Measurements from ENCODE around the gene WDFY1. TPM values are rescaled to one million over a fixed set of nuclear protein-coding genes. Genes with fewer than 3 reads are reported as not detected.
A peak's percentile ranks its signal among the peaks of the same experiment; 100 is the strongest.

The WDFY1 gene
- total and polyA plus RNA-seq, 5 donors from 2014 or later: 24.9 to 67.1 (median 26.2) TPM

DNA sequence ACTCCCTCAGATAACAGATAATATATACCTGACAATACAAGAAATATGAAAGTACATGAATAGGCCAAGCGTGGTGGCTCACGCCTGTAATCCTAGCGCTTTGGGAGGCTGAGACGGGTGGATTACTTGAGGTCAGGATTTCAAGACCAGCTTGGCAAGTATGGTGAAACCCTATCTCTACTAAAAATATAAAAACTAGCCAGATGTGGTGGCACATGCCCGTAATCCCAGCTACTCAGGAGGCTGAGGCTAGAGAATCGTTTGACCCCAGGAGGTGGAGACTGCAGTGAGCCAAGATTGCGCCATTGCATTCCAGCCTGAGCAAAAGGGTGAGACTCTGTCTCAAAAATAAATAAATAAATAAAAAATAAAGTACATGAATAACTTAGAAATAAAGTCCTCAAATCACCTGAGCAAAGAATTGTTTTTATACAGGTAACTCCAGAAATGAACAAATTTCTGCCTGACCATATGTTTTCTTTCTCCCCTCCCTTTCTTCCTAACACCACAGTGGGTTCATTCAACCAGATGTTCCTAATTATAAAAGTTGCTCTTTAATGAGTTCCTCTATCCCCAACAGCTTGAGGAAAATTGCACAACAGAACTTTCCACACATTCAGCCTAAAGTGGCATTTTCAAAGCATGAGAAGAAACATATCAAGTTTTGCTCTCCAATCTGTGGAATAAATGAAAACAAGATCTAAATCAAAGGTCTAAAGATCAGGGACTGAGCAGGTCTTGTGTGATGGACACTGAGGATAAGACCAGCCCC lies 74.1 kb downstream of the WDFY1 start:
- peaks cover 0 to 8% (median 7%) of the 10 kb centered on the region in 4 donors for H3K4me1 Mint-ChIP-seq
- H3K4me3 ChIP-seq (ENCODE audit: low read depth, low read length): no peak overlapping the region
- no peaks in the 10 kb centered on the region for H3K9me3 Mint-ChIP-seq

DNA sequence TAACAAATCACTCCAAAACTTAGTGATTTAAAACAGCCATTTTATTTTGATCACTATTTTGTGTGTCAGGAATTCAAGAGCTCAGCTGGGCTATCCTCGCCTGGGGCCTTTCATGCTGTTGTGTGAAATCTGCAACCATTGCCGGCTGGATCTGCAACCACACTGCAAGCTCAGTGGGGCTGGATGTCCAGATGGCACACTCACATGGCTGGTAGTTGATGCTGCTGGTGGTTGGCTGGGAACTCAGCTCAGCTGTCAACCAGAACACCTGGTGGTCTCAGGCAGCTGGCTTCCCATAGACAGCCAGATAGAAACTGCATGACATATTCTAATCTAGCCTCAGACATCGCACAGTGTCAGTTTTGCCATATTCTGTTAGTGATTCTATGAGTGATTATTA lies 77.1 kb downstream of the WDFY1 start:
- H3K27ac ChIP-seq (ENCODE audit: insufficient read depth, low read length, poor library complexity, severe bottlenecking): no peak overlapping the region
- H3K27ac Mint-ChIP-seq: no peak overlapping the region
- ATAC-seq (ENCODE audit: low read depth in 2 of 2) (no peak), DNase-seq (no peak)
- peaks cover 4% of the 10 kb centered on the region for H3K36me3 ChIP-seq (ENCODE audit: control insufficient read depth, insufficient read depth, low read length)
- peaks cover 5 to 21% (median 19%) of the 10 kb centered on the region in 4 donors for H3K4me1 Mint-ChIP-seq
- peaks cover 20% of the 10 kb centered on the region for H3K36me3 Mint-ChIP-seq
- no peaks in the 10 kb centered on the region for H3K27me3 Mint-ChIP-seq
- H3K9me3 Mint-ChIP-seq: no peaks in the 10 kb centered on the region
- H3K4me3 ChIP-seq (ENCODE audit: low read depth, low read length): no peak overlapping the region
- H3K9me3 ChIP-seq (ENCODE audit: control insufficient read depth in 2 of 2, low read length in 2 of 2): no peaks in the 10 kb centered on the region
- peaks cover 16% of the 10 kb centered on the region for H3K4me1 ChIP-seq (ENCODE audit: control insufficient read depth, insufficient read depth, low read length, poor library complexity, severe bottlenecking)
- no peaks in the 10 kb centered on the region for H3K27me3 ChIP-seq (ENCODE audit: control insufficient read depth, insufficient read depth, low read length)
- H3K4me3 Mint-ChIP-seq: no peak overlapping the region

More for the DNA sequence above, 74.1 kb downstream of the WDFY1 start:
- H3K27me3 ChIP-seq (ENCODE audit: control insufficient read depth, insufficient read depth, low read length): no peaks in the 10 kb centered on the region
- DNase-seq (no peak), ATAC-seq (ENCODE audit: low read depth in 2 of 2) (no peak)
- peaks cover 30% of the 10 kb centered on the region for H3K36me3 Mint-ChIP-seq
- no peaks in the 10 kb centered on the region for H3K27me3 Mint-ChIP-seq
- peaks cover 21% of the 10 kb centered on the region for H3K36me3 ChIP-seq (ENCODE audit: control insufficient read depth, insufficient read depth, low read length)
- H3K4me1 ChIP-seq (ENCODE audit: control insufficient read depth, insufficient read depth, low read length, poor library complexity, severe bottlenecking): peaks cover 2% of the 10 kb centered on the region
- H3K27ac Mint-ChIP-seq: peak overlapping the region in 2 of 3 donors; percentile 6 to 52
- H3K4me3 Mint-ChIP-seq: no peak overlapping the region
- no peaks in the 10 kb centered on the region for H3K9me3 ChIP-seq (ENCODE audit: control insufficient read depth in 2 of 2, low read length in 2 of 2)
- no peak overlapping the region for H3K27ac ChIP-seq (ENCODE audit: insufficient read depth, low read length, poor library complexity, severe bottlenecking)

DNA sequence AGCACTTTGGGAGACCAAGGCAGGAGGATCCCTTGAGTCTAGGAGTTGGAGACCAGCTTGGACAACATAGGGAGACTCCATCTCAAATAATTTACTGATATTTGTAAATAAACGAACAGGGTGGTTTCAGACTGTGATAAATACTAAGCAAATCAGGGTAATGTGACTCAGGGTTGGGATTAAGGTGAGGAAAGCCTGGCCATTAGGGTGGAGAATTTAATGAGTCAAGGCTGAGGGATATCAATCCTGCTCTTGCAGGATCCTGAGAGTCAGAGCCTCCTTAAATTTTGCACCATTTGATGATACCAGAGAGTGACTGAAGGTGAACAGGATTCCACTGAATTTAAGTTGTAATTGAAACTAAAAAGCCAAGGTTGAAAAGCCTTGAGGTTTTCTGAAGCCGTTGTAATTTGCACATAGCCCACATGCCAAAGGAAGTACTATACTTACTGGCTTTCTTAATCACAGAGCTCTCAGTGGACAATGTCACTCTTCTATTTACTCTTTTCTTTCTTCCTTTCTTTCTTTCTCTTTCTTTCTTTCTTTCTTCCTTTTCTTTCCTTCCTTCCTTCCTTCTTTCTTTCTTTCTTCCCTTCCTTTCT lies 79.1 kb downstream of the WDFY1 start:
- peak overlapping the region in 2 of 4 donors; percentile 25 to 36 for H3K4me3 Mint-ChIP-seq
- H3K27me3 Mint-ChIP-seq: no peaks in the 10 kb centered on the region
- H3K27ac Mint-ChIP-seq: peak overlapping the region in 2 of 3 donors; percentile 32 to 78
- H3K4me1 Mint-ChIP-seq: peaks cover 5 to 21% (median 19%) of the 10 kb centered on the region in 4 donors
- H3K36me3 ChIP-seq (ENCODE audit: control insufficient read depth, insufficient read depth, low read length): peaks cover 4% of the 10 kb centered on the region
- DNase-seq (peak in 1 of 3 donors; percentile 37), ATAC-seq (ENCODE audit: low read depth in 2 of 2) (no peak)
- H3K27me3 ChIP-seq (ENCODE audit: control insufficient read depth, insufficient read depth, low read length): no peaks in the 10 kb centered on the region
- no peak overlapping the region for H3K4me3 ChIP-seq (ENCODE audit: low read depth, low read length)
- no peaks in the 10 kb centered on the region for H3K9me3 ChIP-seq (ENCODE audit: control insufficient read depth in 2 of 2, low read length in 2 of 2)
- H3K36me3 Mint-ChIP-seq: peaks cover 15% of the 10 kb centered on the region
- H3K4me1 ChIP-seq (ENCODE audit: control insufficient read depth, insufficient read depth, low read length, poor library complexity, severe bottlenecking): peaks cover 16% of the 10 kb centered on the region
- H3K9me3 Mint-ChIP-seq: no peaks in the 10 kb centered on the region
- no peak overlapping the region for H3K27ac ChIP-seq (ENCODE audit: insufficient read depth, low read length, poor library complexity, severe bottlenecking)

DNA sequence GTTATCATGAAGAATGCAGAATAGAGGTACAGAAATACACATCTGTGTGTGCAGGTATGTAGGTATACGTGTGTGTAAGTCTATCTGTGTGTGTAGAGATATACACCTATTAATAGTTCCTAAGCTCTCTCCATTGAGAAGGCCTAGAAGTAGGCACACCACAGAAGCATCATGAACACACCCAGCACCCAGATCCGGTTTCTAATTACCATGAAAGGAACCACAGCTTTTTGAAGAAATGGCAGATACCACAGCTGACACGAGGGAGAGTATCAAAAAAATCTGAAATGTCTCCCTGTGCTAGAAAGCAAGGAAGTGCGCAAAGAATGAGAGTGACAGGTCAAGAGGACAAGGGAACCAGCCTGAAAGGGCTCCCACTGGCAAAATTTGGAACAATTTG lies 80.0 kb downstream of the WDFY1 start:
- H3K27ac Mint-ChIP-seq: peak overlapping the region; percentile 8 to 32 (median 30)
- no peaks in the 10 kb centered on the region for H3K27me3 Mint-ChIP-seq
- H3K4me3 Mint-ChIP-seq: peak overlapping the region in 3 of 4 donors; percentile 1 to 56 (median 42)
- no peaks in the 10 kb centered on the region for H3K9me3 Mint-ChIP-seq
- peaks cover 11% of the 10 kb centered on the region for H3K36me3 Mint-ChIP-seq
- Histone ChIP-seq H3K9me3 (ENCODE audit: control insufficient read depth in 2 of 2, low read length in 2 of 2) (no peaks in the 10 kb centered on the region), H3K36me3 (ENCODE audit: control insufficient read depth, insufficient read depth, low read length) (peaks cover 4% of the 10 kb centered on the region), H3K4me1 (ENCODE audit: control insufficient read depth, insufficient read depth, low read length, poor library complexity, severe bottlenecking) (peaks cover 16% of the 10 kb centered on the region), H3K4me3 (ENCODE audit: low read depth, low read length) (peak overlapping the region; percentile 52), H3K27me3 (ENCODE audit: control insufficient read depth, insufficient read depth, low read length) (no peaks in the 10 kb centered on the region), H3K27ac (ENCODE audit: insufficient read depth, low read length, poor library complexity, severe bottlenecking) (no peak overlapping the region)
- ATAC-seq (ENCODE audit: low read depth in 2 of 2): peak; percentile 74 to 84
- DNase-seq: peak in 2 of 3 donors; percentile 65 to 72
- H3K4me1 Mint-ChIP-seq: peaks cover 5 to 21% (median 19%) of the 10 kb centered on the region in 4 donors

DNA sequence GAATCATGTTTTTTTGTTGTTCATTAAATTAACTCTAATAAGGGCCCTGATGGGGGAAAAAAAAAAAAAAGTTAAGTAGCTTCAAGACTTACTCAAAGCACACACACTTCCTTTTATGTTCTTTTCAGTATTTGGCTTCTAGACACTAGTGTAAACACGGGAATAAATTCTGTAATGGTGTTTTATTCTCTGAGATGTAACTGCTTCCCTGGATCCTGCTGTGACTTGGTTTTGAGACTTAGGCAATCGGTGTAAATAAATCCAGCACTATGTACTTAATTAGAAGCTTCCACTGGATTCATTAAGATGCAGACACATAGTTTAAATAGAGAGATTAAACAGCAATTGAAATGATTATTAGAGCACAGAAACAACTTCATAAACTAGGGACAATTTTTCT lies 81.6 kb downstream of the WDFY1 start:
- ATAC-seq (ENCODE audit: low read depth in 2 of 2): no peak
- H3K9me3 ChIP-seq (ENCODE audit: control insufficient read depth in 2 of 2, low read length in 2 of 2): no peaks in the 10 kb centered on the region
- H3K27me3 ChIP-seq (ENCODE audit: control insufficient read depth, insufficient read depth, low read length): no peaks in the 10 kb centered on the region
- Mint-ChIP-seq H3K4me1 (peaks cover 5 to 21% (median 18%) of the 10 kb centered on the region in 4 donors), H3K36me3 (peaks cover 7% of the 10 kb centered on the region), H3K27ac (no peak overlapping the region), H3K27me3 (no peaks in the 10 kb centered on the region), H3K9me3 (no peaks in the 10 kb centered on the region), H3K4me3 (no peak overlapping the region)
- DNase-seq: no peak
- no peaks in the 10 kb centered on the region for H3K36me3 ChIP-seq (ENCODE audit: control insufficient read depth, insufficient read depth, low read length)
- H3K27ac ChIP-seq (ENCODE audit: insufficient read depth, low read length, poor library complexity, severe bottlenecking): no peak overlapping the region
- no peak overlapping the region for H3K4me3 ChIP-seq (ENCODE audit: low read depth, low read length)
- peaks cover 16% of the 10 kb centered on the region for H3K4me1 ChIP-seq (ENCODE audit: control insufficient read depth, insufficient read depth, low read length, poor library complexity, severe bottlenecking)

DNA sequence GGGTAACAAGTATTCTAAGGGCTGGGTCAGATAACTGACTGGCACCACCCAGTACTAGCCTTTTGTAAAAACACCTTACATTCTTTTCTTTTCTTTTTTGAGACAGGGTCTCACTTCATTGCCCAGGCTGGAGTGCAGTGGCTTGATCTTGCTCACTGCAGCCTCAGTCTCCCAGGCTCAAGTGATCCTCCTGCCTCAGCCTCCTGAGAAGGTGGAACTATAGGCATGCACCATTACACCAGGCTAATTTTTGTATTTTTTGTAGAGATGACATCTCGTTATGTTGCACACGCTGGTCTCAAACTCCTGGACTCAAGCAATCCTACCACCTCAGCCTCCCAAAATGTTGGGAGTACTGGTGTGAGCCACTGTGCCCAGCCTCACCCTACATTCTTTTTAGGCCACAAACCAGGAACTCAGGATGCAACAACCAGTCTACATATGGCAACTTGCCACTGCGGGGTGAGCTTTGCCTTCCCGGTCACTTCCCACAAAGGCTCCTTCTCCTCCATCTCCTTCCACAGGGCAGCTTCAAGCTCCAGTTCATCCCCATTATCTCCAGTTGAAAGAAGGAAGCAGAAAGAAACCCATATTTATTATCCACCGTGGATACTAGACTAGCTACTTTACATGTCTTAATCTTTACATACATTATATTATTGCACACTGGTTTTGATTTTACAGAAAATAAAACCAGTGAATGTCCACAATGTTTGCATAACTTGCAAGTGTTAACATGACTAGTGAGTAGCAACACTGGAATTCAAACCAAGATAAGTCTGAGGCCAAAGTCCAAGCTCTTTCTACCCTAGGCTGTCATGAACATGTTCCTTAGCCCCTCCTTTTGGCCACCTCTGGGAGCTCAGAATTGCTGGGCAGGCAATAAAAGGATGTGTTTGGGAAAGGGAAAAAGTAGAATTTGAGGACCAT lies 84.1 kb downstream of the WDFY1 start:
- DNase-seq (no peak), ATAC-seq (ENCODE audit: low read depth in 2 of 2) (no peak)
- H3K4me3 Mint-ChIP-seq: no peak overlapping the region
- H3K9me3 ChIP-seq (ENCODE audit: control insufficient read depth in 2 of 2, low read length in 2 of 2): no peaks in the 10 kb centered on the region
- H3K27me3 ChIP-seq (ENCODE audit: control insufficient read depth, insufficient read depth, low read length): no peaks in the 10 kb centered on the region
- H3K4me3 ChIP-seq (ENCODE audit: low read depth, low read length): no peak overlapping the region
- no peaks in the 10 kb centered on the region for H3K9me3 Mint-ChIP-seq
- H3K27ac Mint-ChIP-seq: peak overlapping the region in 1 of 3 donors; percentile 32
- H3K36me3 Mint-ChIP-seq: peaks cover 7% of the 10 kb centered on the region
- H3K36me3 ChIP-seq (ENCODE audit: control insufficient read depth, insufficient read depth, low read length): no peaks in the 10 kb centered on the region
- H3K27me3 Mint-ChIP-seq: no peaks in the 10 kb centered on the region
- H3K4me1 ChIP-seq (ENCODE audit: control insufficient read depth, insufficient read depth, low read length, poor library complexity, severe bottlenecking): peaks cover 15% of the 10 kb centered on the region
- no peak overlapping the region for H3K27ac ChIP-seq (ENCODE audit: insufficient read depth, low read length, poor library complexity, severe bottlenecking)
- H3K4me1 Mint-ChIP-seq: peaks cover 5 to 15% (median 13%) of the 10 kb centered on the region in 4 donors

DNA sequence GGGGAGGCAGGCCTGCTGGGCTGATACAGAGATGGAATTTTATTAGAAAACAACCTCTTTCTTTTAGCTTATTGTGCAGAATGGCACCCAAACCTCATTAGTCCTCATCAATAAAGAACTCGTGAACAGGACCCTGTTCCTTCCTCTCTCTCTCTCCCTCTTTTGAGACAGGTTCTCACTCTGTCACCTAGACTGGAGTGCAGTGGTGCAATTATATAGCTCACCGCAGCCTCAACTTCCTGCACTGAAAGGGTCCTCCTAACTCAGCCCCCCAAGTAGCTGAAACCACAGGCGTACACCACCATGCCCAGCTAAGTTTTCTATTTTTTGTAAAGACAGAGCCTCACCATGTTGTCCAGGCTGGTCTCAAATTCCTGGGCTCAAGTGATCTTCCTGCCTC lies 86.1 kb downstream of the WDFY1 start:
- Histone ChIP-seq H3K9me3 (ENCODE audit: control insufficient read depth in 2 of 2, low read length in 2 of 2) (no peaks in the 10 kb centered on the region), H3K4me1 (ENCODE audit: control insufficient read depth, insufficient read depth, low read length, poor library complexity, severe bottlenecking) (no peaks in the 10 kb centered on the region), H3K4me3 (ENCODE audit: low read depth, low read length) (no peak overlapping the region), H3K27me3 (ENCODE audit: control insufficient read depth, insufficient read depth, low read length) (no peaks in the 10 kb centered on the region), H3K36me3 (ENCODE audit: control insufficient read depth, insufficient read depth, low read length) (peaks cover 4% of the 10 kb centered on the region), H3K27ac (ENCODE audit: insufficient read depth, low read length, poor library complexity, severe bottlenecking) (no peak overlapping the region)
- Mint-ChIP-seq H3K36me3 (peaks cover 3% of the 10 kb centered on the region), H3K27ac (no peak overlapping the region), H3K4me3 (no peak overlapping the region), H3K27me3 (no peaks in the 10 kb centered on the region), H3K9me3 (no peaks in the 10 kb centered on the region), H3K4me1 (peaks cover 0 to 6% (median 0%) of the 10 kb centered on the region in 4 donors)
- DNase-seq: no peak
- no peak for ATAC-seq (ENCODE audit: low read depth in 2 of 2)

All from CD4-positive, CD25-positive, alpha-beta regulatory T cell (primary cell).